ENCODE results near the gene TREH.

DNA sequence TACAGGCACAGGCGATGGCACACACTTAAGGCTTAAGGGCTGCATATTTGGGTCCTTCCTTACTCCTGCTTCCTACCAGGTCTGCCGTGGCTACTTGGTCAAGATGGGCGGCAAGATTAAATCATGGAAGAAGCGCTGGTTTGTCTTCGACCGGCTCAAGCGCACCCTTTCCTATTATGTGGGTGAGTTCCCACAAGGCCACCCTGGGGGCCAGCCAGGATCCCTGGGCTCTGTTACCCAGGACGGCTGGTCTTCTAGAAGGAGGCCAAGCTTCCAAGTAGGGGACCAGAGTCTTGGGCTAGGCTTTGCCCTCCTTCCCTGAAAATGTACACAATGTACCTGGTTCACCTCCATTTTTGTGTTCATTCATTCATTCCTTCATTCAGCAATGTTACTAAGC lies 29.1 kb downstream of the TREH start:
- TF ChIP-seq L3MBTL2 (conservative IDR thresholded peaks at IDR 0.05) (no peak), SUZ12 (IDR thresholded peaks at IDR 0.05) (no peak), FOXK2 (IDR thresholded peaks at IDR 0.05) (no peak), LEF1 (IDR thresholded peaks at IDR 0.05; ENCODE audit: borderline replicate concordance) (no peak)

All from HEK293T (cell line).